Epidermal melanocyte (primary cell): ENCODE measurements around the gene PLTP.
"Not testable (repeated sequence)": the region's sequence is repeated elsewhere in the genome, so short reads cannot be mapped to it uniquely, and the experiment has no call there.

Experiments
- DNase-seq: peaks from one replicate; pipeline ENCODE4 v3.0.0; 2011; ENCODE audit warnings: low spot score; ENCODE audit not compliant: insufficient read length

PLTP gene

GRCh38 chr20:45911486-45912343 lies at the start of gene PLTP:
PLTP (minus strand) TSS chr20:45912155; CDS start chr20:45911452, 703 bp downstream.
- DNase-seq: no peak

- DNase-seq: no peak
Observed at GRCh38 chr20:45959956-45960630, 48.1 kb upstream of the PLTP start.

GRCh38 chr20:45959126-45959525 lies 47.2 kb upstream of the PLTP start:
- DNase-seq: no peak

GRCh38 chr20:45958593-45958992 lies 46.6 kb upstream of the PLTP start:
- no peak for DNase-seq

GRCh38 chr20:45957021-45957941 lies 45.3 kb upstream of the PLTP start:
- no peak for DNase-seq

- not testable (repeated sequence) for DNase-seq
Observed at GRCh38 chr20:45956326-45956725, 44.4 kb upstream of the PLTP start.

GRCh38 chr20:45953672-45954071 lies 41.7 kb upstream of the PLTP start:
- DNase-seq: no peak

GRCh38 chr20:45952861-45953260 lies 40.9 kb upstream of the PLTP start:
- no peak for DNase-seq

- DNase-seq: no peak
Observed at GRCh38 chr20:45951925-45952834, 40.2 kb upstream of the PLTP start.

- DNase-seq: no peak
Observed at GRCh38 chr20:45950330-45950646, 38.3 kb upstream of the PLTP start.

- DNase-seq: no peak
Observed at GRCh38 chr20:45949542-45950329, 37.8 kb upstream of the PLTP start.

- no peak for DNase-seq
Observed at GRCh38 chr20:45948742-45949541, 37.0 kb upstream of the PLTP start.

- no peak for DNase-seq
Observed at GRCh38 chr20:45948261-45948733, 36.3 kb upstream of the PLTP start.

- no peak for DNase-seq
Observed at GRCh38 chr20:45947110-45947866, 35.3 kb upstream of the PLTP start.

- DNase-seq: no peak
Observed at GRCh38 chr20:45946149-45946970, 34.4 kb upstream of the PLTP start.

GRCh38 chr20:45945678-45946148 lies 33.8 kb upstream of the PLTP start:
- DNase-seq: no peak

- no peak for DNase-seq
Observed at GRCh38 chr20:45944965-45945677, 33.2 kb upstream of the PLTP start.
